ENCODE measurements around the gene TOM1L2. TPM values are rescaled to one million over a fixed set of nuclear protein-coding genes. Genes with fewer than 3 reads are reported as not detected.

Gene TOM1L2
- total and polyA plus RNA-seq, 9 donors: 18.5 to 40.1 (median 30.2) TPM

DNA sequence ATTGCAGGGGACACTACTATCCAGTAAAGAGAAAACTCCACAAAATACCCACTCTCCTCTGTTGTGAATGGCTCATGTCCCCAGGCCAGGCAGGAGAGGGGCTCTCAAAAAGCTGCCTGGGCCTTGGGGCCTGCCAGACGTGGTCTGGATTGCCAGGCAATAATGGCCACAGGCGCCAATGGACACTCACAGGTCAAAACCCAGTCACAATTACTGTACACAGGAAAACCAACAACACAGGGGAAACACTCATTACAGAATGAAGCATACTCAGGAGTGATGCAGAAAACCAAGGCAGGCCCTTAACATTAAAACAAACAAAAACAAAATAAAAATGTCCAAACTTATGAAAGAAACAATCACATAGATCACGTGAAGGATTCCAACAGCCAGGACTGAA lies 100.3 kb downstream of the TOM1L2 start:
- Histone ChIP-seq H3K36me3 (ENCODE audit: control insufficient read depth, insufficient read depth, low read length) (peaks cover 27% of the 10 kb centered on the region), H3K4me3 (ENCODE audit: low read length) (no peak overlapping the region), H3K27me3 (ENCODE audit: control insufficient read depth, insufficient read depth, low read length) (no peaks in the 10 kb centered on the region), H3K4me1 (ENCODE audit: control insufficient read depth, insufficient read depth, low read length) (peaks cover 71% of the 10 kb centered on the region), H3K27ac (ENCODE audit: low read length) (peak overlapping the region; percentile 39), H3K9me3 (replicated peaks; ENCODE audit: control insufficient read depth, low read depth, low read length) (no peaks in the 10 kb centered on the region)
- 78% methylated on average over 2 of the region's 3 CpGs for WGBS (ENCODE audit: insufficient coverage)
- no peak for DNase-seq

DNA sequence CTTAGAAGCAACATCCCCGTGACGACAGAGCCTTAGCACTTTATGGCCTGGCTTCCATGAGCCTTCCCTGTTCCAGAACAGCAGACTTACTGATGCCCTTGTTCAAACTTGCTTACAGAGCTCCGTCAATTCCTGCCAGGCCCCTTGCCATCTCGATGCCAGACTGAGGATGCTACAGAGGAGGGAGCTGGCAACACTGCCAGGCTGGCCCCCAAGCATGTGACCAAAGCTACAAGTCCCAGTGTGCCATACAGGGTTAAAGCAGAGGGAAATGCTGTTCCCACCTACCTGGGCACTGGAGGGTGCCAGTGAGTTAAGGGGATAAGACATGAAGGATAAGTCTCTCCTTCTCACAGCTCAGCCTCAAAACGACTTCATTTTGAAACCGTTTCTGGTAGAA lies 102.0 kb downstream of the TOM1L2 start:
- 45% methylated on average over 2 of the region's 6 CpGs for WGBS (ENCODE audit: insufficient coverage)
- peaks cover 32% of the 10 kb centered on the region for H3K36me3 ChIP-seq (ENCODE audit: control insufficient read depth, insufficient read depth, low read length)
- H3K27ac ChIP-seq (ENCODE audit: low read length): no peak overlapping the region
- H3K27me3 ChIP-seq (ENCODE audit: control insufficient read depth, insufficient read depth, low read length): no peaks in the 10 kb centered on the region
- DNase-seq: no peak
- H3K4me3 ChIP-seq (ENCODE audit: low read length): no peak overlapping the region
- no peaks in the 10 kb centered on the region for H3K9me3 ChIP-seq (replicated peaks; ENCODE audit: control insufficient read depth, low read depth, low read length)
- peaks cover 56% of the 10 kb centered on the region for H3K4me1 ChIP-seq (ENCODE audit: control insufficient read depth, insufficient read depth, low read length)

DNA sequence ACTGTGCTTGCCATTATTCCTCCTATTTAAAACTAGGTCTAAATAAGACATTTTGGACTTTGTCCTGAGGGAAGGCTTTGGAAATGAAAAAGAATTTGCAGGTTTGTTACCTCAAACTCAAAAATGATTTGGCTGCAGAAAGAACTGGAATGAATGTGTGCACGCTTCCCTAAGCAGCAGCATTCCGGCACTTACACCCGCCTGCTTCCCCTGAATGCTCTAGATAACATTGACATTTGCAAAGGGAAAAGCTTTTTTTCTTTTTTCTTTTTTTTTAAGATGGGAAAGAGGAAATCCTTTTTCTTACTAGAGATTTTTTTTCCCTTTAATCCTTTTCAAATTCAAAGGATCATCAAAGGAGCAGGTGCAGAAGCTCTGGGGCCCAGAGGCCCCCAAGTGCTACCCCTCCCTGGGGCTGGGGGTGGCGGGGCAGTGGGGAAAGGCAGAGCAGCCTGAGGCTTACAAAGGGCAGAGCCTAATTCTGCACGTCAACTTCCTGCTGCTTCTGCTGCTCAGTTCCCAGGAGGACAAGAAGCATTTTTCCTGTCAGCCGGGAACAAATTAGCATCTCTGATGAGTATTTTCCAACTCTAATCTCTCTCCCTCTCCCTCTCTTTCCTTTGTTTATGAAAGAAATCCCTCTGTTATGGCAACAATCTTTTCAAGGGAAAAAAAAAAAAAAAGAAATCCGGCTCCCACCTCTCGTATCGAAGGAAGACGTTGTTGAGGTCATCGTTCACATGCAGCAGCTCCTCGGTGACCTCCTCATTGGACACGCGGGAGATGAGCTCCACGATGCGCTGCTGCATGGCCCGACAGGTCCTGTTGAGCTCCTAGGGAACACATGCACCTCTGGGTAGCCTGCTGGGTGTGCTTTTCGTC lies 103.3 kb downstream of the TOM1L2 start:
- Histone ChIP-seq H3K4me1 (ENCODE audit: control insufficient read depth, insufficient read depth, low read length) (peaks cover 43% of the 10 kb centered on the region), H3K27ac (ENCODE audit: low read length) (peak overlapping the region; percentile 81), H3K4me3 (ENCODE audit: low read length) (no peak overlapping the region), H3K27me3 (ENCODE audit: control insufficient read depth, insufficient read depth, low read length) (no peaks in the 10 kb centered on the region), H3K36me3 (ENCODE audit: control insufficient read depth, insufficient read depth, low read length) (peaks cover 32% of the 10 kb centered on the region), H3K9me3 (replicated peaks; ENCODE audit: control insufficient read depth, low read depth, low read length) (no peaks in the 10 kb centered on the region)
- peak; percentile 87 for DNase-seq
- 16% methylated on average over 11 of the region's 18 CpGs for WGBS (ENCODE audit: insufficient coverage)

DNA sequence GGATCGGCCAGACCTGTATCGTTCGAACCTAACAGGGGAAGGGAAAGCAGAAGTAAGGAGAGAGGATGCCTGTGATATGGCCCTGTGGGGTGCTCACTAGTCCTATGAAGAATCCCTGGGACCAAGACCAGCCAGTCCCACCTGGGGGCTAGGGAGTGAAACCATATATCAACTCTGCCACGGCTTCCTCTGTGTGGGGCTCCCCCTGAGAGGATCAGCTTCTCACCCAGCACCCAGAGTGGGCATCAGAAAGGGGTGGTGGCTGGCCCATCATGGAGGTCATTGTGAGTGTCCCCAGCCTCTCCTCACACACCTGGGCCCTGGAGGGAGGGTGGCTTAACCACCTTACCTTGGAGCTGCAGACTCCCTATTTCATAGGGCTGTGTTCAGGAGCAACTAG lies 105.3 kb downstream of the TOM1L2 start:
- Histone ChIP-seq H3K4me3 (ENCODE audit: low read length) (no peak overlapping the region), H3K4me1 (ENCODE audit: control insufficient read depth, insufficient read depth, low read length) (peaks cover 31% of the 10 kb centered on the region), H3K9me3 (replicated peaks; ENCODE audit: control insufficient read depth, low read depth, low read length) (no peaks in the 10 kb centered on the region), H3K27ac (ENCODE audit: low read length) (no peak overlapping the region), H3K36me3 (ENCODE audit: control insufficient read depth, insufficient read depth, low read length) (peaks cover 45% of the 10 kb centered on the region), H3K27me3 (ENCODE audit: control insufficient read depth, insufficient read depth, low read length) (no peaks in the 10 kb centered on the region)
- DNase-seq: no peak
- WGBS (ENCODE audit: insufficient coverage): 90% methylated on average over 2 of the region's 4 CpGs

DNA sequence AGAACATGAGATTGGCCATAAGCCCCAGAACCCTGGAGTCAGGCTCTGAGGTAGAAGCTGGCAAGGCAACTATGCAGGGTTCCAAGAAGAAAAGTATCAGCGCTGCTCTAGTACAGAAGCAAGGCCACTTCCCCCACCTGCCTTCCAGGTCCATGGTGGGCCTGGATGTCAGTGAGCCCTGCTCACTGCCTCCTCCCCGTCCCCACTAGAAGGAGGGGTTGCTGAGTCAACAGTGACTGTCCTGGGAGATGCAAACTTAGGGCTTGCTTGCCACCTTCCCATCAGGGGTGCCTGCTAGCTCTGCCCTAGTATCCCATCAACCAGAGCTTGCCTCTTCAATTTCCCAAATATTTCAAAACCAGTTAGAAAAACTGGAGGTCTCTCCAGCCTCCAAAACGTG lies 105.8 kb downstream of the TOM1L2 start:
- H3K4me3 ChIP-seq (ENCODE audit: low read length): no peak overlapping the region
- H3K4me1 ChIP-seq (ENCODE audit: control insufficient read depth, insufficient read depth, low read length): peaks cover 28% of the 10 kb centered on the region
- no peaks in the 10 kb centered on the region for H3K27me3 ChIP-seq (ENCODE audit: control insufficient read depth, insufficient read depth, low read length)
- DNase-seq: no peak
- H3K36me3 ChIP-seq (ENCODE audit: control insufficient read depth, insufficient read depth, low read length): peaks cover 40% of the 10 kb centered on the region
- no peak overlapping the region for H3K27ac ChIP-seq (ENCODE audit: low read length)
- H3K9me3 ChIP-seq (replicated peaks; ENCODE audit: control insufficient read depth, low read depth, low read length): no peaks in the 10 kb centered on the region
- WGBS (ENCODE audit: insufficient coverage): no CpG with 5 or more reads among the region's 3 CpGs

DNA sequence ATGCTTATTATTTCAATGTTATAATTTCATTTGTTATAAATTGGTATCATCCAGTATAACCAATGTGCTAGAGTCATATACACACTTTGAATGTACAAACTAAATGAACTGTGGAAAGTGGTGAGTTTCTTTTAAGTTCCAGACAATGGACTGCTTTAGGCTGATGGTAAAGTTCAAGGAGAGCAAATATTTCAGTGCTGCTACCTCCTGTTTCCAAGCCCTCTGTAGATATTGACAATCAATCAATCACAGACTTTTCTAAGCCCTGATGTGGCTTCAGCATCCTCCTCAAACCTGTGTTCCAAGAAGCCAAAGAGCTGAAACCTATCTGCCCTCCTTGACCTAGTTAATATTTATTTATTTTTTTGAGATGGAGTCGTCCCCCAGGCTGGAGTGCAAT lies 107.2 kb downstream of the TOM1L2 start:
- Histone ChIP-seq H3K36me3 (ENCODE audit: control insufficient read depth, insufficient read depth, low read length) (peaks cover 40% of the 10 kb centered on the region), H3K27ac (ENCODE audit: low read length) (no peak overlapping the region), H3K4me3 (ENCODE audit: low read length) (no peak overlapping the region), H3K4me1 (ENCODE audit: control insufficient read depth, insufficient read depth, low read length) (peaks cover 34% of the 10 kb centered on the region), H3K9me3 (replicated peaks; ENCODE audit: control insufficient read depth, low read depth, low read length) (no peaks in the 10 kb centered on the region), H3K27me3 (ENCODE audit: control insufficient read depth, insufficient read depth, low read length) (no peaks in the 10 kb centered on the region)
- no peak for DNase-seq
- WGBS (ENCODE audit: insufficient coverage): no CpG with 5 or more reads among the region's 1 CpG

DNA sequence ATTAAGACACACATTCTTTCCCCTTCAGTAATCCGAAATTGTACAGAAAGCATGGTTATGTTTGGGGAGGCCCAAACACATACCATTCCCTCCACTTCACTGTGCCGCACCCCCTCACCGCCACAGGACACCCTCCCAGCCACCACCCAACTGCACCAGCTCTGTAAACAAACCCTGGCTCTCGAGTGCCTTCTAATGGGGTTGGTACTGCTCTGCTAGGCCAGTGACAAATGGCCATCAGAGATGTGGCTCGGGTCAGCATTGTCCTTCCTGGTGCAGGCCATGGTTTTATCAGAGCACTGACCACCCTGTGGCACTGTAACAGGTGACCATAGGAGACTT lies 111.5 kb downstream of the TOM1L2 start:
- Histone ChIP-seq H3K9me3 (replicated peaks; ENCODE audit: control insufficient read depth, low read depth, low read length) (no peaks in the 10 kb centered on the region), H3K27ac (ENCODE audit: low read length) (no peak overlapping the region), H3K4me1 (ENCODE audit: control insufficient read depth, insufficient read depth, low read length) (peaks cover 26% of the 10 kb centered on the region), H3K4me3 (ENCODE audit: low read length) (no peak overlapping the region), H3K36me3 (ENCODE audit: control insufficient read depth, insufficient read depth, low read length) (peaks cover 14% of the 10 kb centered on the region), H3K27me3 (ENCODE audit: control insufficient read depth, insufficient read depth, low read length) (no peaks in the 10 kb centered on the region)
- WGBS (ENCODE audit: insufficient coverage): 73% methylated on average over 1 of the region's 5 CpGs
- no peak for DNase-seq

DNA sequence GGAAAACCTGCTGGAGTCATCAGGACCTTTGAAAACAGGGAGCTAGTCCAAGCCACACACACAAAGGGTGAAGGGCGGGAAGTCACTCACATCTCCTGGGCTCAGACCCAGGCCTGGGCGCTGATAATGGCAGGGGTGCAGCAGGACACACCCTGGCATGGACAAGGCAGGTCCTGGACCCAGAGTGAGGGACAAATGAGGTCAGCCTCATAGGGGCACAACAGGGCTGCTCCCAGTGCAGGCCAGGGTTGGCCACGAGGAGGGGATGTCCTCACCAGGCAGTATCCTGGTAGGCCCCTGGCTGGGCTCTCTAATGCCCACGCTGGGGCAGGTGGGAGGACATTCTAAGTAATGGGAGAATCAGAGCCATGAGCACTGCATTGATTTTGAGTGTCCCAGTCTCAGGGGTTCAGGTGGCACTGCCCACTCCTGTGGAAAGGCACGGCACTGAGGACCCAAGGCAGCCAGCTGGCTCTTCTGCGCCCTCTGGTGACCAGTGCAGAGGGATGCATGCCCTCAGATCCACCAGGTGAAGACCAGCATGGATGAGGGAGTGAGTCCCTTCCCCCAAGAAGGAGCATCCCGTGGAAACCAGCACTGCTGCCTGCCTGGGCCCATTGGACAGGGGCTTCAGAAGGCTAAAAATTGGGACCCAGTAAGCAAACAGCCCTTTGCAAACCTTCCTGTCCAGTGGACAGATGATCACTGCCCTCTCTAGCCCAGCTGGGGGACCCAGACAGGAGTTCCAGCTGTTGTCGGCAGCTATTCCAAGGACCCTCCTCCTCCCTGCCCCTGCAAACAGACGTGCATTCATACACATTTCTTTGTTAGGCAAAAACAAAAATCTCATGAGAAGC lies 112.1 kb downstream of the TOM1L2 start:
- Histone ChIP-seq H3K4me1 (ENCODE audit: control insufficient read depth, insufficient read depth, low read length) (peaks cover 30% of the 10 kb centered on the region), H3K27me3 (ENCODE audit: control insufficient read depth, insufficient read depth, low read length) (no peaks in the 10 kb centered on the region), H3K9me3 (replicated peaks; ENCODE audit: control insufficient read depth, low read depth, low read length) (no peaks in the 10 kb centered on the region), H3K36me3 (ENCODE audit: control insufficient read depth, insufficient read depth, low read length) (peaks cover 14% of the 10 kb centered on the region), H3K4me3 (ENCODE audit: low read length) (no peak overlapping the region), H3K27ac (ENCODE audit: low read length) (no peak overlapping the region)
- peak; percentile 75 for DNase-seq
- WGBS (ENCODE audit: insufficient coverage): 32% methylated on average over 6 of the region's 9 CpGs

DNA sequence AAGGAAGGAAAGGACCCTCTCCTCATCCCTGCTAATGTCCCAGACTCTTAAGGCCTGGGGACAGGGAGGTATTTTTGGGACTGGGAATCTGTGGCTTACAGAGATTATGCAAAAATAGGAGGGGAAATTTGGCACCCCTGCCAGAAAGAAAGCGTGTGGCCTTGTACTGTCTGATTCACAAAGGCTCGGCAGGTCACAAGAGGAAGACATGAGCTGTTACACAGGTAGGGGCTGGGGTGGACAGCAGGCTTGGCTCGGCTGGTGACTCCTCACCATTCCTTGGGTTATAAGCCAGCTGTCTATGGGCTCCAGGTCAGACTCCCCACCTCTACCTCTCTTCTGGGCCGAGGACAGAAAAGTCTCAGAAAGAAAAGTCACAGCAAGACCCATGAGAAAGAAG lies 114.7 kb downstream of the TOM1L2 start:
- no peak overlapping the region for H3K27ac ChIP-seq (ENCODE audit: low read length)
- H3K36me3 ChIP-seq (ENCODE audit: control insufficient read depth, insufficient read depth, low read length): peaks cover 5% of the 10 kb centered on the region
- H3K27me3 ChIP-seq (ENCODE audit: control insufficient read depth, insufficient read depth, low read length): no peaks in the 10 kb centered on the region
- DNase-seq: no peak
- WGBS (ENCODE audit: insufficient coverage): 83% methylated on average over 4 of the region's 4 CpGs
- peaks cover 33% of the 10 kb centered on the region for H3K4me1 ChIP-seq (ENCODE audit: control insufficient read depth, insufficient read depth, low read length)
- no peaks in the 10 kb centered on the region for H3K9me3 ChIP-seq (replicated peaks; ENCODE audit: control insufficient read depth, low read depth, low read length)
- no peak overlapping the region for H3K4me3 ChIP-seq (ENCODE audit: low read length)

DNA sequence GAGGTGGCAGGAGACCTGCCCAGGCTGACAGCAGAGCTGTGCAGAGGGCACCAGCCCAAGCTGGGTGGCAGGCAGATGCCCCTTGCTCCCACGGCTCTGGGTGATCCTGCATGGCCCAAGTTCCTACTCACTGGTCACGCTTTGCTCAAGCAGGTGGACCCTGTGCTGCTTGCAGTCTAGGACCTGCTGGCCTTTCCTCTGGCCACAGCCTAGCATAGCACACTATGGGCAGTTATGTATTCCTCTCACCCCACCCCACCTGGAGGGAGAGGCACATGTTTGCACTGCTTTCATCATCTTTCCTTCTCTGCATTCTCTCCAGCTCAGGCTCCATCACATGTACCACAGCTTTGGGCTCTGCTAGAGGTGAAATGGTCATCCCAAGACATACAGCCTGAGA lies 115.8 kb downstream of the TOM1L2 start:
- Histone ChIP-seq H3K36me3 (ENCODE audit: control insufficient read depth, insufficient read depth, low read length) (no peaks in the 10 kb centered on the region), H3K9me3 (replicated peaks; ENCODE audit: control insufficient read depth, low read depth, low read length) (no peaks in the 10 kb centered on the region), H3K27ac (ENCODE audit: low read length) (no peak overlapping the region), H3K27me3 (ENCODE audit: control insufficient read depth, insufficient read depth, low read length) (no peaks in the 10 kb centered on the region), H3K4me1 (ENCODE audit: control insufficient read depth, insufficient read depth, low read length) (peaks cover 31% of the 10 kb centered on the region), H3K4me3 (ENCODE audit: low read length) (no peak overlapping the region)
- no peak for DNase-seq
- 88% methylated on average over 2 of the region's 2 CpGs for WGBS (ENCODE audit: insufficient coverage)
